ENCODE data around the gene LAMA2.

Gene LAMA2

DNA sequence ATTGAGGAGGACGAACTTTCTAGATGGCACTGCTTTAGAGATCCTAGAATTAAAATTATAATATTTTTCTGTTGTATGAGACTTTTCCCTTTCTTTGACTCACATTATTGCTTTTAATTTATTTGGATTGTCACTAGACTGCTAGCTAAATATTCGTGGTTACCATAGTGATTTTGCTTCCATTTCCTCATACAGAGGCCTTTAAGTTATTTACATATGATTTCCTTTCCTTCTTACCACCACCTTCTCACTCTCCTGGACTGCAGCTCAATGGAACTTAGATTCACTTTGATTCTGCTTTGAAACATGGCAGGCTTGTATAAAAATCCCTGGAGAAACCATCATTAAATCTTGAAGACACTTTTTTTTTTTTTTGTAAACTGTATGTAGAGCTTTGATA lies 222.9 kb downstream of the LAMA2 start:
- Histone ChIP-seq H3K9ac (ENCODE audit: low read length) (no peak overlapping the region), H4K20me1 (ENCODE audit: insufficient read depth, low read length) (no peaks in the 10 kb centered on the region), H3K4me2 (ENCODE audit: low read length) (no peak overlapping the region), H3K4me3 (ENCODE audit: low read depth, low read length, poor library complexity, severe bottlenecking) (no peak overlapping the region), H3K9me3 (ENCODE audit: low read length) (no peaks in the 10 kb centered on the region), H3K4me1 (ENCODE audit: insufficient read depth, low read length, severe bottlenecking) (no peaks in the 10 kb centered on the region), H3K36me3 (ENCODE audit: insufficient read depth, low read length) (no peaks in the 10 kb centered on the region), H3K27ac (ENCODE audit: low read depth, low read length, poor library complexity, severe bottlenecking) (no peak overlapping the region), H3K9me2 (ENCODE audit: low read depth, low read length) (no peaks in the 10 kb centered on the region), H3K27me3 (ENCODE audit: insufficient read depth, low read length) (no peaks in the 10 kb centered on the region), H2AFZ (ENCODE audit: low read length) (no peak overlapping the region), H3K79me2 (ENCODE audit: insufficient read depth, low read length) (no peaks in the 10 kb centered on the region), H3F3A (ENCODE audit: insufficient read depth, low read length) (no peaks in the 10 kb centered on the region)
- TF ChIP-seq, protein P1, sequence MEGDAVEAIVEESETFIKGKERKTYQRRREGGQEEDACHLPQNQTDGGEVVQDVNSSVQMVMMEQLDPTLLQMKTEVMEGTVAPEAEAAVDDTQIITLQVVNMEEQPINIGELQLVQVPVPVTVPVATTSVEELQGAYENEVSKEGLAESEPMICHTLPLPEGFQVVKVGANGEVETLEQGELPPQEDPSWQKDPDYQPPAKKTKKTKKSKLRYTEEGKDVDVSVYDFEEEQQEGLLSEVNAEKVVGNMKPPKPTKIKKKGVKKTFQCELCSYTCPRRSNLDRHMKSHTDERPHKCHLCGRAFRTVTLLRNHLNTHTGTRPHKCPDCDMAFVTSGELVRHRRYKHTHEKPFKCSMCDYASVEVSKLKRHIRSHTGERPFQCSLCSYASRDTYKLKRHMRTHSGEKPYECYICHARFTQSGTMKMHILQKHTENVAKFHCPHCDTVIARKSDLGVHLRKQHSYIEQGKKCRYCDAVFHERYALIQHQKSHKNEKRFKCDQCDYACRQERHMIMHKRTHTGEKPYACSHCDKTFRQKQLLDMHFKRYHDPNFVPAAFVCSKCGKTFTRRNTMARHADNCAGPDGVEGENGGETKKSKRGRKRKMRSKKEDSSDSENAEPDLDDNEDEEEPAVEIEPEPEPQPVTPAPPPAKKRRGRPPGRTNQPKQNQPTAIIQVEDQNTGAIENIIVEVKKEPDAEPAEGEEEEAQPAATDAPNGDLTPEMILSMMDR (IDR thresholded peaks at IDR 0.05; ENCODE audit: low read length): no peak
- no peak for TF ChIP-seq EZH2 (IDR thresholded peaks at IDR 0.05; ENCODE audit: borderline replicate concordance, low read length)

DNA sequence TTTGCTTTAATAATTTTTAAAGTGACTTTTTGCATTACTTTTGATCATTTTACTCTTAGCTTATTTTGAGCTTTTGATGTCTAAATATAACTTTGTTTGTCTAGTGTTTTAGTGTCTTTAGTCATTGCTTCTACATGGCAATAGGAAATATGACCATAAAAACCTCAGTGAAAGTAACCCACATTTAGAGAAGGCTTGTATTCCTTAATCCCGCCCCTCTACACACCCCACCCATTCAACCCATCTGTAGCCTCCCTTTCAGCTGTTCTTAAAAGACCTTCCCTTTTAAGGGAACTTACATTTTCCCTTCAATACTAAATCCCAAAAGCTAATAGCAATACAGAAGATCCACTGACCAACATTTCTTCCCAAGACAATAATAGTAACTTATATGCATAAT lies 225.4 kb downstream of the LAMA2 start:
- Histone ChIP-seq H3K9ac (ENCODE audit: low read length) (no peak overlapping the region), H3K9me3 (ENCODE audit: low read length) (no peaks in the 10 kb centered on the region), H3K9me2 (ENCODE audit: low read depth, low read length) (no peaks in the 10 kb centered on the region), H3K27ac (ENCODE audit: low read depth, low read length, poor library complexity, severe bottlenecking) (no peak overlapping the region), H3K4me2 (ENCODE audit: low read length) (no peak overlapping the region), H3K36me3 (ENCODE audit: insufficient read depth, low read length) (no peaks in the 10 kb centered on the region), H3K27me3 (ENCODE audit: insufficient read depth, low read length) (no peaks in the 10 kb centered on the region), H2AFZ (ENCODE audit: low read length) (no peak overlapping the region), H3K79me2 (ENCODE audit: insufficient read depth, low read length) (no peaks in the 10 kb centered on the region), H3F3A (ENCODE audit: insufficient read depth, low read length) (no peaks in the 10 kb centered on the region), H3K4me3 (ENCODE audit: low read depth, low read length, poor library complexity, severe bottlenecking) (no peak overlapping the region), H4K20me1 (ENCODE audit: insufficient read depth, low read length) (no peaks in the 10 kb centered on the region), H3K4me1 (ENCODE audit: insufficient read depth, low read length, severe bottlenecking) (no peaks in the 10 kb centered on the region)
- TF ChIP-seq EZH2 (IDR thresholded peaks at IDR 0.05; ENCODE audit: borderline replicate concordance, low read length): no peak
- TF ChIP-seq, protein P1 (IDR thresholded peaks at IDR 0.05; ENCODE audit: low read length): no peak

DNA sequence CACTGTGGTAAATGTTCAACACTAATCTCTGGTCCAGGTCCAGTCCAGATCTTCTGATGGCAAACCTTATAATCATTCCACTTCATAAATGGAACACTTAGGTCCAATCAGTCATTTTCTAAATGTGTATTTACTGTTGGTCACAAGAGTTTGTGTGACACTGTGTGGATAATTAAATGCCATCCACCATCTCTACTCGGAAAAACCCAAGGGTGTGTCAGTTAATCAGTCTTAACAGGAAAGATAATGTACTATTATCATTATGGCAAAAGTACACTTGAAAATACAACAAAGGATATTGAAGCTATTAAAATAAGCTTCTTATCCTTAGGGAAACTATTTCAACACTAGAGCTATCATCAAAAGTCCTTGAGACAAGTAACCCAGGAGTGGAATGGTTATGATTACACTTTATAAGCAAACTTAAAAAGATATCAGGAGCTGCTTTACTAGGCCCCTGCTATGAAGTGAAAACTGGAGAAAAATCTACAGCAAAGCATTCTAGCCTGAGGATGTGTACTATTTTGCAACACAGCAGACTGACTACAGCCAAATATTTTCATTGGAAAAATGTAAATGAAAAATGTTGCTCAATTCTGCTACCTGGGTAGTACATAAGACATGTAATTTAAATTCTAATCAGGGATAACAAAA lies 227.9 kb downstream of the LAMA2 start:
- no peak overlapping the region for H2AFZ ChIP-seq (ENCODE audit: low read length)
- H3K9ac ChIP-seq (ENCODE audit: low read length): no peak overlapping the region
- H3K4me3 ChIP-seq (ENCODE audit: low read depth, low read length, poor library complexity, severe bottlenecking): no peak overlapping the region
- no peaks in the 10 kb centered on the region for H4K20me1 ChIP-seq (ENCODE audit: insufficient read depth, low read length)
- no peaks in the 10 kb centered on the region for H3K27me3 ChIP-seq (ENCODE audit: insufficient read depth, low read length)
- no peaks in the 10 kb centered on the region for H3K9me3 ChIP-seq (ENCODE audit: low read length)
- H3K79me2 ChIP-seq (ENCODE audit: insufficient read depth, low read length): no peaks in the 10 kb centered on the region
- H3F3A ChIP-seq (ENCODE audit: insufficient read depth, low read length): no peaks in the 10 kb centered on the region
- no peak overlapping the region for H3K27ac ChIP-seq (ENCODE audit: low read depth, low read length, poor library complexity, severe bottlenecking)
- H3K4me2 ChIP-seq (ENCODE audit: low read length): no peak overlapping the region
- H3K9me2 ChIP-seq (ENCODE audit: low read depth, low read length): no peaks in the 10 kb centered on the region
- no peaks in the 10 kb centered on the region for H3K36me3 ChIP-seq (ENCODE audit: insufficient read depth, low read length)
- no peaks in the 10 kb centered on the region for H3K4me1 ChIP-seq (ENCODE audit: insufficient read depth, low read length, severe bottlenecking)
- TF ChIP-seq, protein P1 (IDR thresholded peaks at IDR 0.05; ENCODE audit: low read length): no peak
- TF ChIP-seq EZH2 (IDR thresholded peaks at IDR 0.05; ENCODE audit: borderline replicate concordance, low read length): no peak
